GM19395 (cell line): ENCODE results near the gene RAVER1.

ENCODE experiments used
- ATAC-seq: cut with Tn5 transposase; IDR thresholded peaks from one replicate; pipeline ENCODE4 v1.9.1; 2021; ENCODE audit warnings: mild to moderate bottlenecking, moderate library complexity; ENCODE audit not compliant: unreplicated experiment

Gene RAVER1

DNA sequence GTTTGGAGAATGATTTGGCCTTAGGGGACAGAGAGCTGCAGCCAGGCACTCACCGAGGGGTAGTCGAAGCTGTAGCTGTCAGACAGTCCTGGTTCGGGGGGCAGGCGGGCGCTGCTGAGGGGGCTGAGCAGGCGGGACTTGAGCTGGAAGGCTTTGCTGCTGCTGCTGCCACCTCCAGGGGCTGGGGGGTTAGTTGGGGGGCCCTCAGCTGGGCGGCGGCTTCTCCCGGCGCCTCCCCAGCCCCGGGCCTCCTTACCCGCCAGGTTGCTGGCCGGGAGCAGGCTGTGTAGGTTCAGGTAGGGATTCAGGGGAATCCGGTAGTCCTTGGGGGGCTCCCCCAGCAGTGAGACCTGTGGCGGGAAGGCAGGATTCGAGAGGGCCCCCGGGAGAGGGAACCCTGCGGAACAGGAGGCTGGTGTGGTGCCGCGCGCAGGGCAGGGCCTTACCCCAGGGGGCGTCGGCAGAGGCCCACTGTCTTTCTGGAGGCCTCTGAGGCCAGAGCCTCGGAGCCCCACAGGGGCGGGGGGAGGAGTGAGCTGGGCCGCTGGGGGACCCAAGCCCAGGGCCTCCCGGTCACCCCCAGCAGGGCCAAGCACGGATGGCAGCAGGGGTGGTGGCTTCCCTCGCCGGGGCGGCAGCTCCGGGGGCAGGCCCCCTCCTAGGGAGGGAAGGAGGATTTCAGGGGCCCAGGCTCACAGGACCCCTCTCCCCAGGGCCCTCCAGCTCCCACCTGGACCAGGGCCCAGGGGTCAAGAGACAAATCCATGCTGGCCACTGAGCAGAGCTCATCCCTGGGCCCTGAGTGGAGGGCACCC lies 12.5 kb downstream of the RAVER1 start:
- no peak for ATAC-seq

DNA sequence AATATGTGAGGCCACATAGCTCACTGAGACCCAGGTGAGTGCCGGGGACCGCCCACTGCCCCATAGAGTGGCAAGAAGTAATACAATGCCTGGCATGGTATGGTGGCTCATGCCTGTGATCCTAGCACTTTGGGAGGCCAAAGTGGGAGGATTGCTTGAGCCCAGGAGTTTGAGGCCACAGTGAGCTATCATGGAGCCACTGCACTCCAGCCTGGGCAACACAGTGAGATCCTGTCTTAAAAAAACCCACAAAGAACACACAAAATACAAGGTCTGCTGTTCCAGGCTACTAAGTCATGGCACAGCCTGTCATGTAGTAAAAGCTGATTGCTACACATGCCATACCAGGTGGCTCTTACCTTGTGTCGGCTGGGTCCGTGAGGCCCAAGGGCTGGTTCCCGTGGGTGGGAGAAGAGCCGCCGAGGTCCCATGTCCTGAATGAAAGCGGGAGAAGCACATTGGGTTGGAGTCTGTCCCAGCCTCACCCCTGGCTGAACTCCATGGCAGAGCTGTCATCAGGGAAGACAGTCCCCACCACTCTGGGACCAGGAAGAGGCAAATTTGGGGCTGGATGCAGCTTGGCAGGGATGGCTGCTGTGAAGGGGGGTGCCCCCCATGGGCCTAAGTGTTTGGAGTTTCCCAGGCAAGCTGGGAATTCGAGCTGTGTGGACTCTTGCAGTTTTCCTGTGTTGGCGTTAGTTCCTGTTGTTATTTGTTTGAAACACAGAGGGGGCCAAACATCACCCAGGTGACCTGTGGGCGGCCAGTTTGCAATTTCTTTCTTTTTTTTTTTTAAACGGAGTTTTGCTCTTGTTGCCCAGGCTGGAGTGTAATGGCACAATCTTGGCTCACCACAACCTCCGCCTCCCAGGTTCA lies 14.3 kb downstream of the RAVER1 start:
- no peak for ATAC-seq

DNA sequence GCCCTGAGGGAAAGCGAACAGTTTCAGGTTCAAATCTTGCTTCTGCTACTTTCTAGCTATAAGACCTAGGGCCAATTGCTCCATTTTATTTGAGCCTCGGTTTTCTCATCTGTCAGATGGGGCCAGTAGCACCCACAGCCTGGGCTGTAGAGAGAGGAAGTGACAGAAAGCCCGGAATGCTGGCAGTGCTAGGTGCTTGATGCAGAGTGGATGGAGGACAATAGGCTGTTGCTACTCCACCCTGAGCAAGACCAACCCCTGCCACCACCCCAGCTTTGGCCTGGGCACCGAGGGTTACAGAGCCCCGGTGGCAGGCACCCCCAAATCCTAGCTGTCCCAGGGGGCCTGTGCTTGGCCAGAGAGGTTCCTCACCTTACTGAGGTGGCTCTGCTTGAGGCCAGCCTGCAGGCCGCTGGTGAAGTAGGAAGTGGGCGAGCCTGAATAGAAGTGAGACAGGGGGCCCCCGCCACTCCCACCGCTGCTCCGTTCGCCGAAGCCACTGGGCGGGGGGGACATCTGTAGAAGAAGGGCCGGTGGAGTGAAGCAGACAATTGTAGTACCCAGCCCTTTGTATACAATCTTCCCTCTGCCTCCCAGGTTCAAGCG lies 15.4 kb downstream of the RAVER1 start:
- ATAC-seq = no peak

DNA sequence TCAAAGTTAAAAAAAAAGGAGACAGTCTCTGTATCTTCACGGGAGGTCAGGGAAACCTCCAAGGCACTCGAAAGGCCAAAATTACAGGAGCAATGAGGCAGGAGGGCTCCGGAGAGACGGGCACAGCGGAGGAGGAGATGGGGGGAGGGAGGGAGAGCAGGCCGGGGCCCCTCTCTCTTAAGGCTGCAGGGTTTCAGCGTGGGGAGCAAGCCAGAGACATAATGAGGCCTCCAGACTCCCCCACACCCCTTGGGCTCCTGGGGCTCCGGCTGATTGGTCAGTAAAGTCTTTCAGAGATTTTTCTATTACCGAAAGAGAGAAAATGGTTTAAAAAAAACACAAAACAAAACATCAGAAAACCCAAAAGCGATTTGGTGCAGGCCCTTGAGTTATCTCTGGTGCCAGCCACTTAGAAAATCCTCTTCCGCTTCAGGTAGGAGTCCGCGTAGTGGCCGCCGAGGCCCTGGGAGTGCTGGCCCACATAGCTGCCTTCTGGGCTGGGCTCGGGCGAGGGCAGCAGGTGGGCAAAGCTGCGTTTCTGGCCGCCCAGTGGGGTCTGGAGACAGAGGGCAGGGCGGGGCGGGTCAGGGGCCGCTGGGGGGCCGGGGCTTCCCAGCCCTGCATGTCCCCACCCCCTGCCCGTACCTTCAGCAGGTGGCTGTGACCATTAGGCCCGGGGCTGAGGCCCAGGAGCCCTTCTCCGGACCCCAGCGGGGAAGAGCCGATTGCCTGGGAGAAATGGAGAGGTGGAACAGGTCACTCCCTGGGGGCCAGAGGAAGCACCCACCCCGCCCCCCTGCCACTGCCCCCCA lies 16.1 kb downstream of the RAVER1 start:
- ATAC-seq = no peak

DNA sequence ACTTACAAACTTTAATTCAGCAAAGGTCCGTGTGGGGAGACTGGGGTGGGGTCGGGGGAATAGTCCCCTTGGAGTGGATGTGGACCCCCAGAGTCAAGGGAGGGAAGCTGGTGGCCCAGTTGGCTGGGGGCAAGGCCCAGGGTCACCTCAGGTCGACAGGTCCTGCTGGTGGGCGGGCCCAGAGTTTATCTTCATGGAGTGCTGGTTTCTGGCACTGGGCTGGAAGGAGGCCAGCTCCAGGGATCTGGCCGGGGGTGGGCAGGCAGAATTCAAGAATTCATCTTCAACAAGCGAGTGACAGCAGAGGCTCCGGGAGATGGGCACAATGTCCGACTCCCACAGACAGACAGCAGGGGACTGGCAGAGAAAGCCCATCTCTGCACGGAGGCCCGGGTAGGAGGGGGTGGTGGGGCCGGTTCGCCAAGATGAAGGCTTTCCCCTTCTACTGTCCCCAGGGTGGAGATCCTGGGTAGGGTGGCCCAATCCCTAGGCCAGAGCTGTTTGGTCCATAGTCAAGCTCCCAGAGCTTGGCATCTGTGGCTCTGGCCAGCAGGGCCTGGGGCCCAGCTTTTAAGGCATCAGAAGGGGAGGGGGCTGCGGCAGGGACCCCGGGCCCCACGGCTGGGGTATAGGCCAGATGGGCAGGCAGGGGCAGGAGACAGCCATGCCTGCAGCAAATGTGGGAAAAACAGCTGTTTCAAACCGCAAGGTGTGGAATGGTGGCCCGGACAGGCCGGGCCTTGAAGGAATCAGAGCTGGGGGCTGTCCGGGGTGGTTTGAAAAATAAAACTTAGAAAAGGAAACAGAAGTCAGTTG lies 16.9 kb downstream of the RAVER1 start:
- peak; percentile 14 for ATAC-seq

DNA sequence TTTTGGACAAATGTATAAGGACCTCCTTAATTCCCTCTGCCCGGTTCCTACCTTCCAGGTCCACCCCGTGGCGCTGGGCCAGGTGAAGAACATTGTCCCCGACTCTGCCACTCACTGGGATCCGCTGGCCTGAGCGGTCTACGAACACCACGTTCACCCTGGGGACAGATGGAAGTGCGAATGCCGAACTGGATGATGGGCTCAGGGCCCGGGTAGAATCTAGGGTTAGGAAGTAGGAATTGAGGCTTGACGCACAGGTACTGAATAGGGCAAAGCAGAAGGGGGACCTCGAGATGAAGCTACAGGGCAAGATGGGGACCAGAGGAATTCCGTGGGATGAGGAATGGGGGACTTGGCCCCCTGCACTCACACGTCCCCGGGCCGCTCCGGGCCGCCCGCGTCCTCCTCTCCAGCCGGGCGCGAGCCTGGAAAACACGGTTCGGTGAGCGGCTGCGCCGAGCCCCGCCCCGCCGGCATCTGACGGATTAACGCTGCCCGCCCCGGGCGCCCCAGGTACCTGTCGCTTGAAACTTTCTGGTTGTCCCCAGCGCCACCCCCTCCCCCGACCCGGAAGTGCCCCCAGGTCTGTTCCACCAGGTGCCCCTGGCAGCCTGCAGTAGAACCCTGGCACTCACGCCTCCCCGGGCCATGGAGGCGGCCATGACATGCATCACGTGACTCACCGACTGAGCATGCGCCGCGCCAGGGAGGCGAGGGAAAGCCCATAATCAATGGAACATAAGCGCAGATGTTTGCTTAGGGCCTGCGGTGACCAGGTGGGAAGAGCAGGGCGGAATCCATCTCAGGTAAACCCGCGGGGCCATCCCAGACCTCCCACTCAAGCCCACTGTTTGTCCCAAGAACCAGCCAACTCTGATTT lies 17.8 kb downstream of the RAVER1 start, which contains the start of gene FDX2:
Gene FDX2 (minus strand): TSS at position 681 of the 880 bp plus-strand sequence. CDS start 19 bp downstream, at position 662.
- ATAC-seq = peak; percentile 69

DNA sequence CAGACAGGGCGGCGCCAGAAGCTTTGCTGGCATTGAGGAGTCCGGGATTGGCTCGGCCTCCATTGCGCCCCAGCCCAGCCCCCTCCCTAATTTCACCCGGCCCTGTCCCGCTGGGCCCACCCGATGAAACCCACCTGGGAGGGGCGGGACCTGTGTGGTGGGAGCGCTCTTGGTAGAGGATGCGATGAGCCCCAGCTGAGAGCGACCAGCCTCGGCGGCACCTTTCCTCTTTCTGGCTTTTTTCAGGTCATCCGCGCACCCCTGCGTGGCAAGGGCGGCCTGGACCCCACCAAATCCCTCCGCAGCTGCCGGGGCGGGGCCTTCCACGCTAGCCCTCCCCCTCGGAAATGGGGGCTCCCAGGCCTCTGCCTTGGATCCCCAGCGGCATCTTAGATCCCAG lies 23.9 kb downstream of the RAVER1 start, which contains the start of gene ZGLP1:
Gene ZGLP1 (minus strand): TSS at position 393 of the 400 bp plus-strand sequence.
- ATAC-seq = no peak

DNA sequence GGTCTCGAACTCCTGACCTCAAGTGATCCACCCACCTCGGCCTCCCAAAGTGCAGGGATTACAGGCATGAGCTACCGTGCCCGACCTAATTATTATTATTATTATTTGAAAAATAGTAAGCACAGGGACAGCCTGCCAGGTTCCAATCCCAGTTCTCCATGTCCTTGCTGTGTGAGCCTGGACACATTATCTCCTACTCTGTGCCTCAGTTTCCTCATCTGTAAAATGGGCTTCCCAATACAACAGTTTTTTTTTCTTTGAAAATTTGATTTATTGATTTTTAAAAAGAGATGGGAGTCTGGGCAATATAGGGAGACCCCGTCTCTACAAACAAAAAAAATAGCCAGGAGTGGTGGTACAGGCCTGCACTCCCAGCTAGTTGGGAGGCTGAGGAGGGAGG lies 27.0 kb downstream of the RAVER1 start:
- ATAC-seq = no peak

DNA sequence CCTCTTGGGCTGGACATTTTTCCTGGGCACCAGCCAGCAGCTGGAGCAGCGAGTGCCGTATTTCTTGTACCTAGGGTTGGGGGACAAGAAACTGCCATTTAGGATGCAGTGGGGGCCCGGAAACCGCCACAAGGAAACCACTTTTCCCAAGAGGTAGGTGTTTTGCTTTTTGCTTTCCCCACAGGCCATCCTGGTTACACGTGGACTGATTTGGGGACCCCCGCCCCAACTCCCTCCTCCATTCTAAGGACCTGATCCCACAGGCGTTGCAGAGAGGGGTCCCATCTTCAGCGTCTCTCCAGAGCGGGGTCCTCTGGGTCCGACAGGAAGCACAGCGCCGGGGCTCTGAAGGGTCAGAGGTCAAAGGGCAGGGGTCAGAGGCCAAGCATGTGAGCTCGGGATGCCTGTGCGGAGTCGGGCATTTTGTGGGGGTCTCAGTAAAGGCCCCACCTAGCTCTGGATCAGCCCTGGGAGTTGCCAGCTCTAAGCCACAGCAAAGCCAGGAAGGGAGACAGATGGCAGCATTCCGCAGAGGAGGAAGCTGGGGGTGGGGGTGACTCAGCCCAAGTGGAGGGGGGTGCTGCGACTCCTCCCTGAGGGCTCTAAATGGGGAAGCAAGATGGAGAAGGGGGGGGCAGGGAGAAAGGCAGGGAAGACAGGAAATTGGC lies 28.1 kb downstream of the RAVER1 start:
- ATAC-seq = no peak

DNA sequence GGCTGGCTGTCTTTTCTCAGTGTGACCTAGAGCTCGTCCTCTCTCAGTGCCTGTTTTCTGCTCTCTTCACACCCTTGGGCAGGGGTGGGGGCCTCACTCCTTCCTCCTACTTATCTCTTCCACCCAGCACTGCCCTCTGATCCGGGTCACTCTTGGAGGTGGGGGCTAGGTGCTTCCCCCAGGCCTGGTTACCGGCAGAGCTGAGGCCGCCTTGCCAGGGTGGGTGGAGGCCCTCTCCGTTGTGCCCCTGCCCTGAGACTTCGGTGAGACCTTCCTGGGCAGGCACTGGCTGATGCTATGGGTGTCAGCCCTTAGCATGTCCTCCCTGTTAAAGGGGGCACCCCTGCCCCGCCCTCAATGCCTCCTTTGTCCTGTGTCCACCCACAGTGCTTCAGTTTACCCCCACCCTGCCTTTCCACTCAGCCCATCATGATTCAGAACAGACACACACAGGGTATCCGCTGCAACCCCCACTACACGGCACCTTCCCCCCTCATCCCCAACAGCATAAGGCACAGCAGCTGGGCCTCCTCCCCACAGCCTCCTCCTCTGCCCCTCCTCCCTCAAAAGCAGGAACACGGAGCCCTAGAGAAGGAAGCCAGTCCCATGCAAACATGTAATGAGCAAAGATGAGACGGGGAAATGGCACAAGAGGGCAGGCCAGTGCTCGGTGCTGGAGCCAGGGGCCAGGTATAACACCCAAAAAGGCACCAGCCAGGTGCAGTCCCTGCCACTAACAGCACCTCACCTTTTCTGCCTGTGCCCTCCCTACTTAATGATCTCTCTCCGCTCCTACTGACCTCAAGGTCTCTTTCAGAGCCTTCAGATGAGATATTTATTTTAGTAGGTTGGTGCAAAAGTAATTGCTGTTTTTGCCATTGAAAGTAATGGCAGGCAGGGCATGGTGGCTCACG lies 33.5 kb downstream of the RAVER1 start:
- no peak for ATAC-seq

DNA sequence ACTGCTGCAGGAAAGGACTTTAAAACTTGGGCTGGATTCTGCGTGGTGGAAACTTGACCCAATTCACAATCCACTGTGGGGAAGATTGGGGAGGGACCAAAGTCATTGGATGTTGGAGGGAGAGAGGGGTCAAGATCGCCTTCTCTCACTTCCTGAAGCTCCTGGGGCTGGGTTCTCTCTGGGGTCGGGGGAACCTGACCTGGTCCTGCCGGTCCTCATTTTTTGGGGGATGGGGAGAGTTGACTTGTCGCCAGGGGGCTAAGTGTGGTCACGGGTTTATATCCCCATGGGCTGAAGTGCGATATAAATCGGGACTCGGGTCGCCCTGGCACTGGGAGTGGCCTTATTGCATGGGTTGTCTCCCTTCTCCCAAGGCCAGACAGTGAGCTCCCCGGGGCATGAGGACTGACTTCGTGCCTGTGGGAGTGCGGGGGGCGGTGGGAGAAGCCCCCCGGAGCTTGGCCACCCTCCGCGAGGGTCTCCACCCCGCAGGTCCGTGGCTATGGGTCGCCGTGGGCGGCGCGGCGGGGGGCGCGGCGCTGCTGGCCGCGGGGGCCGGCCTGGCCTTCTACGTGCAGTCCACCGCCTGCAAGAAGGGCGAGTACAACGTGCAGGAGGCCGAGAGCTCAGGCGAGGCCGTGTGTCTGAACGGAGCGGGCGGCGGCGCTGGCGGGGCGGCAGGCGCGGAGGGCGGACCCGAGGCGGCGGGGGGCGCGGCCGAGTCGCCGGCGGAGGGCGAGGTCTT lies 37.3 kb downstream of the RAVER1 start:
- ATAC-seq = no peak

DNA sequence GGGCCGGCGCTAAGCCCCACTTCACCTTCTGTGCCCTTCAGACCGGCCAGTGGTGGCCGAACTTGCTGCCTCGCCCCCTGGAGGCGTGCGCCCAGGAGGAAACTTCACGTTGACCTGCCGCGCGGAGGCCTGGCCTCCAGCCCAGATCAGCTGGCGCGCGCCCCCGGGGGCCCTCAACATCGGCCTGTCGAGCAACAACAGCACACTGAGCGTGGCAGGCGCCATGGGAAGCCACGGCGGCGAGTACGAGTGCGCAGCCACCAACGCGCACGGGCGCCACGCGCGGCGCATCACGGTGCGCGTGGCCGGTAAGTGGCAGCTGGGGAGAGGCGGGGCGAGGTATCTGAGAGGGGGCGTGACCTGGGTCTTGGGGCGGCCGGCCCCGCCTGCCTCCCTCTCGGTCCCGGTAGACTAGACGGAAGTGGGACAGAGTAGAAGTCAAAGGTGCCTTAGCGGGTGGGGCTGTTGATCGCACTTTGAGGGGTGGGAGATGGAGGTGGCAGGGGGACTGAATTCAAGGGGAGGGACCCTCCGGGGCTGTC lies 38.0 kb downstream of the RAVER1 start:
- ATAC-seq = no peak

DNA sequence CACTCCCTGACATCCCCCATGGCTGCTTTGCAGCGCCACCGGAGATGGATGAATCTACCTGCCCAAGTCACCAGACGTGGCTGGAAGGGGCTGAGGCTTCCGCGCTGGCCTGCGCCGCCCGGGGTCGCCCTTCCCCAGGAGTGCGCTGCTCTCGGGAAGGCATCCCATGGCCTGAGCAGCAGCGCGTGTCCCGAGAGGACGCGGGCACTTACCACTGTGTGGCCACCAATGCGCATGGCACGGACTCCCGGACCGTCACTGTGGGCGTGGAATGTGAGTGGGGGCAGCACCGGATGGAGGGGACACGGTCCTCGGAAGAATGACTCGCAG lies 39.0 kb downstream of the RAVER1 start:
- no peak for ATAC-seq

DNA sequence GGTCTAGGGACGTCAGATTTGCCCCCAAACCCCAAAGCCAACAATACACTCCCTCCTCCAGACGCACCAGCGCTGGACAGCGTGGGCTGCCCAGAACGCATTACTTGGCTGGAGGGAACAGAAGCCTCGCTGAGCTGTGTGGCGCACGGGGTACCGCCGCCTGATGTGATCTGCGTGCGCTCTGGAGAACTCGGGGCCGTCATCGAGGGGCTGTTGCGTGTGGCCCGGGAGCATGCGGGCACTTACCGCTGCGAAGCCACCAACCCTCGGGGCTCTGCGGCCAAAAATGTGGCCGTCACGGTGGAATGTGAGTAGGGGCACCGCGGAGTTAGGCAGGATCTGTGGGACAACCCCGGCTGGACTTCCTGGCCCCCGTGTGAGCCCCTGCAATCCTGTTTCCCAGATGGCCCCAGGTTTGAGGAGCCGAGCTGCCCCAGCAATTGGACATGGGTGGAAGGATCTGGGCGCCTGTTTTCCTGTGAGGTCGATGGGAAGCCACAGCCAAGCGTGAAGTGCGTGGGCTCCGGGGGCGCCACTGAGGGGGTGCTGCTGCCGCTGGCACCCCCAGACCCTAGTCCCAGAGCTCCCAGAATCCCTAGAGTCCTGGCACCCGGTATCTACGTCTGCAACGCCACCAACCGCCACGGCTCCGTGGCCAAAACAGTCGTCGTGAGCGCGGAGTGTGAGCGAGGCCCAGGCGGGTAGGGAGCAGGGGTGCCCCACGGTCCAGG lies 39.5 kb downstream of the RAVER1 start:
- no peak for ATAC-seq

DNA sequence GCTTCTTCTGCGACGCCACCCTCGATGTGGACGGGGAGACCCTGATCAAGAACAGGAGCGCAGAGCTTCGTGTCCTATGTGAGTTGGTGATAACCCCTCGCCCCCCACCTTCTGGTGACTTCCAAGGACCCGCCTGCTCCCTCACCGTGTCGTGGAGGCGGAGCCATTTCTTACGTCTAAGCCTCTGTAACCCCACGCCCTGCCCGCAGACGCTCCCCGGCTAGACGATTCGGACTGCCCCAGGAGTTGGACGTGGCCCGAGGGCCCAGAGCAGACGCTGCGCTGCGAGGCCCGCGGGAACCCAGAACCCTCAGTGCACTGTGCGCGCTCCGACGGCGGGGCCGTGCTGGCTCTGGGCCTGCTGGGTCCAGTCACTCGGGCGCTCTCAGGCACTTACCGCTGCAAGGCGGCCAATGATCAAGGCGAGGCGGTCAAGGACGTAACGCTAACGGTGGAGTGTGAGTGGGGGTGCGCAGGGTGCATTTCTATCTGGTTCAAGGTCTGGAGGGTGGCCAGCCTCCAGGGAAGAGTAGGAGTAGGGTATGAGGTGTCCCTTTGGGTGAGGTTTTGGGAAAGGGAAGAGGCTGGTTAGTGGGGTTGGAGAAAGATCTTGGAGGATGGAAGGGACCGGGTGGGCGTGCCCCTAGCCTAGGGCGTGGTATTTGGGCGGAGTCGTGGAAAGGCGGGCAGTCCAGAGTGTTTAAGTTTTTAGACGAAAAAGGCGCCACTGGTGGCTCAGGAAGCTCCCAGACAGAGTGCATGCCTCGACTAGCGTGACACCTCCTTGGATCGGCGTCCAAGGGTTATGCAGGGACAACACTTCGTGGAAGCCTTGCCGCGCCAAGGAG lies 40.3 kb downstream of the RAVER1 start:
- no peak for ATAC-seq
